Measurements from ENCODE around the gene PRR20G. TPM values are rescaled to one million over a fixed set of nuclear protein-coding genes. Genes with fewer than 3 reads are reported as not detected.

PRR20G gene
- total and polyA plus RNA-seq, 9 of the 15 experiments (the other 6 are each of a cell fraction or from before 2014, with no cell fraction given), result not detected

GRCh38 chr3:127266186-127266585 lies 21.7 kb downstream of the PRR20G start (continued):
- TF ChIP-seq, protein P1, sequence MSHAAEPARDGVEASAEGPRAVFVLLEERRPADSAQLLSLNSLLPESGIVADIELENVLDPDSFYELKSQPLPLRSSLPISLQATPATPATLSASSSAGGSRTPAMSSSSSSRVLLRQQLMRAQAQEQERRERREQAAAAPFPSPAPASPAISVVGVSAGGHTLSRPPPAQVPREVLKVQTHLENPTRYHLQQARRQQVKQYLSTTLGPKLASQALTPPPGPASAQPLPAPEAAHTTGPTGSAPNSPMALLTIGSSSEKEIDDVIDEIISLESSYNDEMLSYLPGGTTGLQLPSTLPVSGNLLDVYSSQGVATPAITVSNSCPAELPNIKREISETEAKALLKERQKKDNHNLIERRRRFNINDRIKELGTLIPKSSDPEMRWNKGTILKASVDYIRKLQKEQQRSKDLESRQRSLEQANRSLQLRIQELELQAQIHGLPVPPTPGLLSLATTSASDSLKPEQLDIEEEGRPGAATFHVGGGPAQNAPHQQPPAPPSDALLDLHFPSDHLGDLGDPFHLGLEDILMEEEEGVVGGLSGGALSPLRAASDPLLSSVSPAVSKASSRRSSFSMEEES (CRISPR knock-in tag; IDR thresholded peaks at IDR 0.05), result no peak
- TF ChIP-seq GTF2F1 (IDR thresholded peaks at IDR 0.05; ENCODE audit: low read depth, low read length), result no peak
- no peak for TF ChIP-seq BRCA1 (IDR thresholded peaks at IDR 0.05)
- TF ChIP-seq BRCA1 (CRISPR knock-in tag; IDR thresholded peaks at IDR 0.05), result no peak
- no peak for TF ChIP-seq GATAD2A (IDR thresholded peaks at IDR 0.05)
- TF ChIP-seq ZNF592 (IDR thresholded peaks at IDR 0.05), result no peak
- no peak for TF ChIP-seq MCM3 (IDR thresholded peaks at IDR 0.05)
